PC-3 (cell line): ENCODE data around the gene NMD3. TPM values are rescaled to one million over a fixed set of nuclear protein-coding genes. Genes with fewer than 3 reads are reported as not detected.

Experiments used
- ATAC-seq: fragments of 200-7000 bp; cut with Tn5 transposase; 2 replicates; pipeline ENCODE4 v1.9.1; 2020; ENCODE audit warnings: mild to moderate bottlenecking, moderate library complexity
- BruUV-seq: library from RNA; stranded (reverse); fragments of 400-500 nt; replicated peaks from 2 replicates; lab custom pipeline; 2021; lab: Mats Ljungman, UMichigan
- CTCF ChIA-PET: fragments of 300-600 bp; sonication (Branson Sonifier 250); formaldehyde crosslinking; loops from one replicate; lab custom pipeline; 2022; ENCODE audit warnings: antibody characterized with exemption; lab: Charles Lee
- POLR2A ChIA-PET: fragments of 300-600 bp; sonication (Branson Sonifier 250); formaldehyde crosslinking; loops from one replicate; lab custom pipeline; 2022; ENCODE audit warnings: antibody characterized with exemption; ENCODE audit not compliant: unreplicated experiment; lab: Charles Lee
- DNase-seq: peaks from one replicate; pipeline ENCODE4 v3.0.0-alpha.2; 2015
- H2AFZ ChIP-seq: fragments of 300-600 bp; sonication (generic); 2 replicates; pipeline ENCODE4 v1.6.0; 2016; ENCODE audit warnings: antibody characterized with exemption, low read length
- H3F3A ChIP-seq: fragments of 300-600 bp; sonication (generic); one replicate; pipeline ENCODE4 v1.6.0; 2017; ENCODE audit warnings: antibody characterized with exemption, low read length, control low read depth, mild to moderate bottlenecking; ENCODE audit not compliant: unreplicated experiment
- H3K27ac ChIP-seq: fragments of 300-600 bp; sonication (generic); 2 replicates; pipeline ENCODE4 v1.5.1; 2016; ENCODE audit warnings: mild to moderate bottlenecking, low read length
- H3K27me3 ChIP-seq: fragments of 300-600 bp; sonication (generic); 2 replicates; pipeline ENCODE4 v1.6.1; 2016; ENCODE audit warnings: low read length, mixed read lengths
- H3K36me3 ChIP-seq: fragments of 300-600 bp; sonication (generic); 2 replicates; pipeline ENCODE4 v1.6.1; 2016; ENCODE audit warnings: low read depth, mixed run types, low read length, mixed read lengths
- H3K4me1 ChIP-seq: fragments of 300-600 bp; sonication (generic); 2 replicates; pipeline ENCODE4 v1.5.1; 2016; ENCODE audit warnings: low read length; ENCODE audit not compliant: insufficient read depth
- H3K4me2 ChIP-seq: fragments of 300-600 bp; sonication (generic); 2 replicates; pipeline ENCODE4 v1.6.0; 2016; ENCODE audit warnings: low read length
- H3K4me3 ChIP-seq: fragments of 300-600 bp; sonication (generic); 2 replicates; pipeline ENCODE4 v1.5.1; 2016; ENCODE audit warnings: mild to moderate bottlenecking, low read length, mixed read lengths
- H3K79me2 ChIP-seq: fragments of 300-600 bp; sonication (generic); 2 replicates; pipeline ENCODE4 v1.6.1; 2017; ENCODE audit warnings: low read length, mixed read lengths
- H3K9ac ChIP-seq: fragments of 300-600 bp; sonication (generic); 2 replicates; pipeline ENCODE4 v1.6.0; 2016; ENCODE audit warnings: mild to moderate bottlenecking, low read length
- H3K9me2 ChIP-seq: fragments of 300-600 bp; sonication (generic); replicated peaks from 2 replicates; pipeline ENCODE4 v1.6.1; 2016; ENCODE audit warnings: mixed run types, low read length, mixed read lengths
- H3K9me3 ChIP-seq: fragments of 300-600 bp; sonication (generic); 2 replicates; pipeline ENCODE4 v1.6.1; 2016; ENCODE audit warnings: low read length, mixed read lengths
- H4K20me1 ChIP-seq: fragments of 300-600 bp; sonication (generic); 2 replicates; pipeline ENCODE4 v1.6.1; 2016; ENCODE audit warnings: low read length, mixed read lengths
- CTCF ChIP-seq: fragments of 300-600 bp; sonication (generic); conservative IDR thresholded peaks from 2 replicates; pipeline ENCODE4 v1.5.1; 2017; ENCODE audit warnings: antibody characterized with exemption, low read depth, mild to moderate bottlenecking, low read length
- EZH2 ChIP-seq: fragments of 300-600 bp; sonication (generic); IDR thresholded peaks from one replicate; pipeline ENCODE4 v1.6.1; 2017; ENCODE audit warnings: antibody characterized with exemption, mild to moderate bottlenecking, low read length; ENCODE audit not compliant: unreplicated experiment
- EZH2phosphoT487 ChIP-seq: fragments of 300-600 bp; sonication (generic); IDR thresholded peaks from 2 replicates; pipeline ENCODE4 v1.6.1; 2018; ENCODE audit warnings: mild to moderate bottlenecking, antibody characterized with exemption, low read length, borderline replicate concordance
- intact Hi-C: fragments of 100-400 bp; cut with micrococcal nuclease; formaldehyde crosslinking; loops from 2 replicates; pipeline ENCODE4 v1.9.0; 2023
- total RNA-seq: library from RNA; depleted of rRNA; stranded (reverse); fragments of >200 nt; gene quantifications from 2 replicates; pipeline ENCODE4 v1.2.3, GENCODE V29; 2014

NMD3 gene
- total RNA-seq, 1 experiment from 2014 or later: 72.6 TPM

DNA sequence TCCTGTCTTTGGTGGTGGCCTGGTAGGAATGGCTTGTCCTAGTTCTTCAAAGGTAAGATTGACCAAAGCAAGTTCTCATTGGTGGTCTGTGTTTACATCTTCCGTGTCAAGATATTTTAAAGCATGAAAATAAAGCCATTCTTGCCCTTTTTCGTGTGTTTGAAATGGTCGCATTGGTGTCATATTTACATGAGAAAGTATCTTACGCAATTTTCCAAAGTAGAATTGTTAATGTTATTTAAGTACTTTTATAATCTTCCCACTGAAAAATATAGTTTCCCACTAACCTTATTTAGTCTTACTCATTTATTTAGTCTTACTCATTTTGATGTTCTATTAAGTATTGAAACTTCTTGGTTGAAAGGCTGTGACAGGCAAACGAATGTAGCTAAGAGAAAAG lies 31.0 kb downstream of the NMD3 start:
- ATAC-seq: no peak
- H3K4me1 ChIP-seq: no peaks in the 10 kb centered on the region
- no peaks in the 10 kb centered on the region for H3K9me3 ChIP-seq
- no peaks in the 10 kb centered on the region for H3F3A ChIP-seq
- peaks cover 5% of the 10 kb centered on the region; the same call in 1 of the 2 replicates for H3K79me2 ChIP-seq
- H3K9me2 ChIP-seq: no peaks in the 10 kb centered on the region
- no peak for DNase-seq
- TF ChIP-seq CTCF (no peak), EZH2 (no peak), EZH2phosphoT487 (no peak)
- no peak overlapping the region for H3K4me3 ChIP-seq
- no peak overlapping the region for H3K9ac ChIP-seq
- no peaks in the 10 kb centered on the region for H4K20me1 ChIP-seq
- intact Hi-C loops: no loop called here
- peaks cover 85% of the 10 kb centered on the region for H3K36me3 ChIP-seq
- no peak overlapping the region for H3K27ac ChIP-seq
- ChIA-PET POLR2A (no interaction called here), CTCF (interaction anchor here (0.7 kb wide), 1 partner anchor 31 kb away, joined by 3 read pairs; the partner anchor contains the start of gene NMD3)
- no peaks in the 10 kb centered on the region for H3K27me3 ChIP-seq
- H3K4me2 ChIP-seq: no peak overlapping the region
- no peak overlapping the region for H2AFZ ChIP-seq
- no TSS peak for BruUV-seq

GRCh38 chr3:161253711-161254110 lies 32.6 kb downstream of the NMD3 start:
- Histone ChIP-seq H4K20me1 (no peaks in the 10 kb centered on the region), H2AFZ (no peak overlapping the region), H3K9me2 (no peaks in the 10 kb centered on the region), H3K9me3 (no peaks in the 10 kb centered on the region), H3K27me3 (no peaks in the 10 kb centered on the region), H3K4me2 (no peak overlapping the region), H3K79me2 (peaks cover 5% of the 10 kb centered on the region; the same call in 1 of the 2 replicates), H3K4me3 (no peak overlapping the region), H3K27ac (no peak overlapping the region), H3K9ac (no peak overlapping the region), H3K4me1 (no peaks in the 10 kb centered on the region), H3K36me3 (peaks cover 85% of the 10 kb centered on the region), H3F3A (no peaks in the 10 kb centered on the region)
- ChIA-PET CTCF (no interaction called here), POLR2A (no interaction called here)
- intact Hi-C loops: no loop called here
- no peak for DNase-seq
- no peak for ATAC-seq
- TF ChIP-seq EZH2phosphoT487 (no peak), EZH2 (no peak), CTCF (no peak)
- no TSS peak for BruUV-seq

- CTCF ChIA-PET: no interaction called here
- H3K4me1 ChIP-seq: no peaks in the 10 kb centered on the region
Measured at GRCh38 chr3:161254861-161255260, 33.8 kb downstream of the NMD3 start.

More at GRCh38 chr3:161254861-161255260, 33.8 kb downstream of the NMD3 start:
- no peak overlapping the region for H3K27ac ChIP-seq
- DNase-seq: no peak
- ATAC-seq: no peak
- H2AFZ ChIP-seq: no peak overlapping the region
- POLR2A ChIA-PET: no interaction called here
- BruUV-seq: no TSS peak
- no peaks in the 10 kb centered on the region for H4K20me1 ChIP-seq
- H3K9ac ChIP-seq: no peak overlapping the region
- H3K4me3 ChIP-seq: no peak overlapping the region
- H3F3A ChIP-seq: no peaks in the 10 kb centered on the region
- intact Hi-C loops: no loop called here
- peaks cover 75% of the 10 kb centered on the region for H3K36me3 ChIP-seq
- H3K27me3 ChIP-seq: no peaks in the 10 kb centered on the region
- H3K4me2 ChIP-seq: no peak overlapping the region
- peaks cover 5% of the 10 kb centered on the region; the same call in 1 of the 2 replicates for H3K79me2 ChIP-seq
- no peaks in the 10 kb centered on the region for H3K9me3 ChIP-seq
- no peak for TF ChIP-seq EZH2phosphoT487
- TF ChIP-seq EZH2: no peak
- TF ChIP-seq CTCF: no peak
- H3K9me2 ChIP-seq: no peaks in the 10 kb centered on the region
